Progenitor cell of endocrine pancreas (in vitro differentiated cells): ENCODE measurements around the gene DIS3L2. TPM values are rescaled to one million over a fixed set of nuclear protein-coding genes. Genes with fewer than 3 reads are reported as not detected.

Source experiments
- DNase-seq: peaks from one replicate; pipeline ENCODE4 v3.0.0; 2021; ENCODE audit warnings: low spot score; ENCODE audit not compliant: unreplicated experiment
- H3K27ac Mint-ChIP-seq: 2 replicates; pipeline ENCODE4 v1.8.0; 2021; ENCODE audit warnings: mild to moderate bottlenecking, moderate library complexity, mixed read lengths
- H3K27me3 Mint-ChIP-seq: 2 replicates; pipeline ENCODE4 v1.8.0; 2021; ENCODE audit warnings: mixed read lengths
- H3K36me3 Mint-ChIP-seq: 2 replicates; pipeline ENCODE4 v1.8.0; 2022; ENCODE audit warnings: mixed read lengths; ENCODE audit not compliant: insufficient read depth
- H3K4me1 Mint-ChIP-seq: 2 replicates; pipeline ENCODE4 v1.8.0; 2021; ENCODE audit warnings: low read depth, mixed read lengths
- H3K4me3 Mint-ChIP-seq: 2 replicates; pipeline ENCODE4 v1.8.0; 2021; ENCODE audit warnings: low read depth, mild to moderate bottlenecking, moderate library complexity, mixed read lengths
- H3K9me3 Mint-ChIP-seq: 2 replicates; pipeline ENCODE4 v1.8.0; 2021; ENCODE audit warnings: low read depth, mixed read lengths
- CTCF ChIP-seq: fragments of 200-600 bp; sonication (generic); IDR thresholded peaks from one replicate; pipeline ENCODE4 v1.5.0; 2021; ENCODE audit warnings: antibody characterized with exemption, mild to moderate bottlenecking; ENCODE audit not compliant: unreplicated experiment
- total RNA-seq: library from RNA; stranded (reverse); gene quantifications from 2 replicates; pipeline ENCODE4 v1.2.1, GENCODE V29; 2021

The DIS3L2 gene
- total RNA-seq, 1 donor from 2014 or later: 59.3 TPM

- H3K27me3 Mint-ChIP-seq: peaks cover 11% of the 10 kb centered on the region
Measured at GRCh38 chr2:232350804-232351685, 389.5 kb downstream of the DIS3L2 start.

DNA sequence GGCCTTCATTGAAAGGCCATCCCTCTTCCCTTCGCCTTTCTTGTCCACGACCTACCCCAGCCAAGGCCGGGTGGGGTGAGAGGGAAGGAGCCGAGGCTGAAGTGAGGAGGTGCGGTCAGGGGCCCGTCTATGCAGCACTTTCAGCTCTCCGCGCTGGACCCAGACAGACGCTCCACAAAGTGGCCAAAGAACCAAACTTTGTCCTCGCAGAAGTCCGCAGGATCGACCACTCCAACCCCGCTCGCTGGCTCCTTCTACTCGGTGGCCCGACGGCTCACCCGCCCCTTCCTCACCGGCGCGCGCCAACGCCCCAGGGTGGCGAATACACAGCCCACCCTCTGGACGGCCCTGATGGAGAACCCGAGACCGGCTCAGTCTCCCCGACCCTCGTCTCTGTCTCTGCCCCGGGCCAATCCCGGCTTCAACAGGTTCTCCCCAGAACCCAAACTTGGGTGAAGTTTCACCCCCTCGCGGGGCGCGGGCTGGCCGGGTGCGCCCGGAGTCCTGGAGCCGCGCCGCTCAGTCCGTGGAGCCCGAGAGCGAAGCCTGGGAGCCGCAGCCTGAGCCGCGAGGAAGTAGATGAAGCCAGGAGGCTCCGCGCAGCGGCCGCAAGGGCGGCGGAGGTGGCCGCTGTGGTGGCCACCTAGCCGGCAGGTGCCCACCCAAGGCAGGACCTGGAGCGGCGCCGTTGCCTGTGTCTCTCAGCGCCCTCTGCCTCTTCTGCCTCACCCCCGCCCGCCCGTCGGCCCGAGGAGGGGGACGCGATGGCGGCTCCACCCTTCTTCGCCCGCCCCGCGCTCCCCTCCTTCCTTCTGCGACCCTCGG, 390.4 kb downstream of the DIS3L2 start:
- no peaks in the 10 kb centered on the region for H3K9me3 Mint-ChIP-seq
- no peak overlapping the region for H3K27ac Mint-ChIP-seq
- no peaks in the 10 kb centered on the region for H3K36me3 Mint-ChIP-seq
- TF ChIP-seq CTCF: no peak
- no peak for DNase-seq
- H3K4me1 Mint-ChIP-seq: no peaks in the 10 kb centered on the region
- no peak overlapping the region for H3K4me3 Mint-ChIP-seq
- peaks cover 9% of the 10 kb centered on the region for H3K27me3 Mint-ChIP-seq

More at GRCh38 chr2:232350804-232351685, 389.5 kb downstream of the DIS3L2 start:
- Mint-ChIP-seq H3K4me1 (no peaks in the 10 kb centered on the region), H3K9me3 (no peaks in the 10 kb centered on the region), H3K36me3 (no peaks in the 10 kb centered on the region), H3K4me3 (no peak overlapping the region), H3K27ac (no peak overlapping the region)
- TF ChIP-seq CTCF: no peak
- DNase-seq: no peak

DNA sequence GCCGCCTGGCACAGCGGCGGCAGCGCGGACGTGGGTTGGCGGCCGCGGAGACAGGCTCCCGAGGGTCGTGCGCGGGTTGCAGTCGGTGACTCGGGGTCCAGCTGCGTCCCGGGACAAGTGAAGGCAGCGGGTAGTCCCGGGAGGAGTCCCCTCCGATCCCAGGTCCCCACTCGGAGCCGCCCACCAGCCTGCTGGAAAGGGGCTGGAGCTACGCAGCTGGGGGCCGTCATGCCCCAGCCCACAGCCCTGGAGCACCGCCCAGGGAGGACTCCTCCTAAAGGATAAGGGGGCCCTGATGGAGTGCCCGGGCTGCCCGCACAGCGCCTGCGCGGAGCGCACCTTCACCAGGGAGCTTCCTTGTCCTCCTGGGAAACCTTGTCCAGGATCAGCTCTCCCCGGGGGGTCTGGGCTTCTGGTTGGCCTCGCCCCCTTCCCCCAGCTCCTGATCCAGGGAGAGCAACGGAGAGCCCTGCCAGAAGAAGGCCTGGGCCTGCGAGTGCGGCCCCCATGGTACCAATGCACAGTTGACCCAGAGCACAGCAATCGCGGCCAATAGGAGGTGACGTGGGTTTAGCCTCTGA, 391.1 kb downstream of the DIS3L2 start:
- Mint-ChIP-seq H3K36me3 (no peaks in the 10 kb centered on the region), H3K27ac (no peak overlapping the region), H3K27me3 (peaks cover 4% of the 10 kb centered on the region), H3K4me3 (no peak overlapping the region), H3K4me1 (no peaks in the 10 kb centered on the region), H3K9me3 (no peaks in the 10 kb centered on the region)
- TF ChIP-seq CTCF: no peak
- no peak for DNase-seq

- no peaks in the 10 kb centered on the region for H3K36me3 Mint-ChIP-seq
- DNase-seq: no peak
- H3K4me3 Mint-ChIP-seq: no peak overlapping the region
- no peak for TF ChIP-seq CTCF
- H3K4me1 Mint-ChIP-seq: no peaks in the 10 kb centered on the region
- H3K27ac Mint-ChIP-seq: no peak overlapping the region
- peaks cover 3% of the 10 kb centered on the region for H3K27me3 Mint-ChIP-seq
- no peaks in the 10 kb centered on the region for H3K9me3 Mint-ChIP-seq
Measured at GRCh38 chr2:232353096-232353495, 391.6 kb downstream of the DIS3L2 start.

- H3K4me3 Mint-ChIP-seq: no peak overlapping the region
- DNase-seq: no peak
- TF ChIP-seq CTCF: no peak
- no peaks in the 10 kb centered on the region for H3K9me3 Mint-ChIP-seq
- H3K36me3 Mint-ChIP-seq: no peaks in the 10 kb centered on the region
- H3K4me1 Mint-ChIP-seq: no peaks in the 10 kb centered on the region
- H3K27ac Mint-ChIP-seq: no peak overlapping the region
- no peaks in the 10 kb centered on the region for H3K27me3 Mint-ChIP-seq
Measured at GRCh38 chr2:232353660-232354059, 392.1 kb downstream of the DIS3L2 start.
